Neural crest cell (in vitro differentiated cells): Measurements from ENCODE around the gene PIGQ. TPM values are rescaled to one million over a fixed set of nuclear protein-coding genes. Genes with fewer than 3 reads are reported as not detected.

Experiments
- DNase-seq: peaks from one replicate; pipeline ENCODE4 v3.0.0; 2021; ENCODE audit warnings: low read depth, mixed read lengths, low spot score
- H3K27ac Mint-ChIP-seq: one replicate; pipeline ENCODE4 v1.8.0; 2021; ENCODE audit warnings: mild to moderate bottlenecking, mixed read lengths; ENCODE audit not compliant: unreplicated experiment
- H3K27me3 Mint-ChIP-seq: 2 replicates; pipeline ENCODE4 v1.8.0; 2021; ENCODE audit warnings: low read depth, mild to moderate bottlenecking, mixed read lengths
- H3K36me3 Mint-ChIP-seq: 2 replicates; pipeline ENCODE4 v1.8.0; 2021; ENCODE audit warnings: low read depth, mild to moderate bottlenecking, mixed read lengths
- H3K4me1 Mint-ChIP-seq: 2 replicates; pipeline ENCODE4 v1.8.0; 2021; ENCODE audit warnings: mixed read lengths
- H3K4me3 Mint-ChIP-seq: one replicate; pipeline ENCODE4 v1.8.0; 2021; ENCODE audit warnings: mild to moderate bottlenecking, mixed read lengths
- H3K9me3 Mint-ChIP-seq: 2 replicates; pipeline ENCODE4 v1.8.0; 2021; ENCODE audit warnings: mixed read lengths
- CTCF ChIP-seq: fragments of 200-600 bp; sonication (generic); conservative IDR thresholded peaks from 2 replicates; pipeline ENCODE4 v1.5.0; 2021; ENCODE audit warnings: antibody characterized with exemption, mild to moderate bottlenecking
- total RNA-seq: library from RNA; stranded (reverse); gene quantifications from 2 replicates; pipeline ENCODE4 v1.2.1, GENCODE V29; 2021

The PIGQ gene
- total RNA-seq, 1 donor from 2014 or later = 91.7 TPM

DNA sequence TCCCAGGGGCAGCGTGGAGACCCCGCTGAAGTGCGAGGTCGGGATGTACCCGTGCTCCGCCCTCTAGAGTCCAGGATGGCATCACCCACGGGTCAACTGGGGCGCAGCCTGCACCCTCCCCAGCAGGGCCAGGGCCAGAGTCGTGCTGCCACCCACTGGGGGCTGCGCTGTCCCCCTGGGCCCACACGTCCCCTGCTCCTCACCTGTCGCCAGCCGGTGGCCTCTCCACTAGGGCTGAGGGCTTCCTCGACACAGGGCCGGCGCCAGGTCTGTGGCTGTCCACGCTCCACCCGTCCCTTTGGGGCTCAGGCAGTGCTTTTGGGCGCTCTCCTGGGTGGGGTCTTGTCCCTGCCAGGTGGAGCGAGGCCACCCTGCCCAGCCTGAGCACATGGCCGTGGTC is 21.2 kb upstream of the PIGQ start:
- H3K9me3 Mint-ChIP-seq = no peaks in the 10 kb centered on the region
- no peak for DNase-seq
- H3K36me3 Mint-ChIP-seq = no peaks in the 10 kb centered on the region
- no peaks in the 10 kb centered on the region for H3K4me1 Mint-ChIP-seq
- H3K27me3 Mint-ChIP-seq = no peaks in the 10 kb centered on the region
- TF ChIP-seq CTCF = no peak
- H3K27ac Mint-ChIP-seq = no peak overlapping the region
- H3K4me3 Mint-ChIP-seq = no peak overlapping the region

- no peak for TF ChIP-seq CTCF
- H3K9me3 Mint-ChIP-seq = no peaks in the 10 kb centered on the region
- H3K36me3 Mint-ChIP-seq = no peaks in the 10 kb centered on the region
- no peak for DNase-seq
- no peak overlapping the region for H3K4me3 Mint-ChIP-seq
- H3K27ac Mint-ChIP-seq = no peak overlapping the region
- H3K4me1 Mint-ChIP-seq = peaks cover 6% of the 10 kb centered on the region
- no peaks in the 10 kb centered on the region for H3K27me3 Mint-ChIP-seq
Measured at GRCh38 chr16:549544-550263, 20.1 kb upstream of the PIGQ start.

DNA sequence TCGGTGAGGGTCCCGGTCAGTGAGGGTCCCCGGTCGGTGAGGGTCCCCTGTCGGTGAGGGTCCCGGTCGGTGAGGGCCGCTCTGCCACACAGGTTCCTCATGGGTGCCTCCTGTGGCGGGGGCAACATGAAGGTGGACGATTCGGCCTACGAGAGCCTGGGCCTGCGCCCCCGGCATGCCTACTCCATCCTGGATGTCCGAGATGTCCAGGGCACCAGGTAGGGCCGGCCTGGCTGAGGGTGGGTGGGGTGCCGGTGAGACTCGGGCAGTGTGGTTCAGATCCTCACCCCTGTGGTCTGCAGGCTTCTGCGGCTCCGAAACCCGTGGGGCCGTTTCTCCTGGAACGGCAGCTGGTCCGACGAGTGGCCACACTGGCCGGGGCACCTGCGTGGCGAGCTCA is 18.6 kb upstream of the PIGQ start:
- no peaks in the 10 kb centered on the region for H3K27me3 Mint-ChIP-seq

DNA sequence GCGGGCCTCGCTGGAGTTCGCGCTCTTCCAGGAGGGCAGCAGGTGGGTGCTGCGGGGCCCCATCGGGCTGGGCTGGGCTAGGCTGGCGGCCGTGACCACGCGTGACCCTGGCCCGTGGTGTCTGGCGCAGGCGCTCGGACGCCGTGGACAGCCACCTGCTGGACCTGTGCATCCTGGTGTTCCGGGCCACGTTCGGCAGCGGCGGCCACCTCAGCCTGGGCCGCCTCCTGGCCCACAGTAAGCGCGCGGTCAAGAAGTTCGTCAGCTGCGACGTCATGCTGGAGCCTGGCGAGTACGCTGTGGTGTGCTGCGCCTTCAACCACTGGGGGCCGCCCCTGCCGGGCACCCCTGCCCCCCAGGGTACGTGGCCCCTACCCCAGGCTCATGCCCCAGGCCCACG is 17.6 kb upstream of the PIGQ start:
- H3K4me1 Mint-ChIP-seq = peaks cover 7% of the 10 kb centered on the region
- H3K4me3 Mint-ChIP-seq = no peak overlapping the region
- no peaks in the 10 kb centered on the region for H3K36me3 Mint-ChIP-seq
- no peak for TF ChIP-seq CTCF
- no peaks in the 10 kb centered on the region for H3K9me3 Mint-ChIP-seq
- peaks cover 2% of the 10 kb centered on the region for H3K27me3 Mint-ChIP-seq
- DNase-seq = no peak
- no peak overlapping the region for H3K27ac Mint-ChIP-seq

More for the DNA sequence above, 18.6 kb upstream of the PIGQ start:
- H3K36me3 Mint-ChIP-seq = no peaks in the 10 kb centered on the region
- no peak overlapping the region for H3K27ac Mint-ChIP-seq
- H3K4me1 Mint-ChIP-seq = peaks cover 7% of the 10 kb centered on the region
- H3K4me3 Mint-ChIP-seq = no peak overlapping the region
- no peak for TF ChIP-seq CTCF
- H3K9me3 Mint-ChIP-seq = no peaks in the 10 kb centered on the region
- no peak for DNase-seq

GRCh38 chr16:553601-554296 is 16.0 kb upstream of the PIGQ start:
- no peak for DNase-seq
- Mint-ChIP-seq H3K27ac (no peak overlapping the region), H3K4me1 (peaks cover 10% of the 10 kb centered on the region), H3K36me3 (no peaks in the 10 kb centered on the region), H3K4me3 (no peak overlapping the region), H3K27me3 (peaks cover 13% of the 10 kb centered on the region), H3K9me3 (no peaks in the 10 kb centered on the region)
- TF ChIP-seq CTCF = no peak
